Fibroblast of villous mesenchyme (primary cell): Measurements from ENCODE around the gene PTCHD1. TPM values are rescaled to one million over a fixed set of nuclear protein-coding genes. Genes with fewer than 3 reads are reported as not detected.

Experiments used
- DNase-seq: peaks from one replicate; pipeline ENCODE4 v3.0.0-alpha.2; 2010; ENCODE audit warnings: low read depth
- H3K4me3 ChIP-seq: 2 replicates; pipeline ENCODE4 v1.5.1; 2011; ENCODE audit warnings: low read depth, mild to moderate bottlenecking, low read length
- CTCF ChIP-seq: IDR thresholded peaks from 2 replicates; pipeline ENCODE4 v1.5.1; 2012; ENCODE audit warnings: low read depth, mild to moderate bottlenecking, low read length; ENCODE audit not compliant: insufficient read depth
- total RNA-seq: library from RNA; depleted of rRNA; stranded (reverse); fragments of >200 nt; gene quantifications from 2 replicates; pipeline ENCODE4 v1.2.3, GENCODE V29; 2012

The PTCHD1 gene
- total RNA-seq, 1 donor = not detected

DNA sequence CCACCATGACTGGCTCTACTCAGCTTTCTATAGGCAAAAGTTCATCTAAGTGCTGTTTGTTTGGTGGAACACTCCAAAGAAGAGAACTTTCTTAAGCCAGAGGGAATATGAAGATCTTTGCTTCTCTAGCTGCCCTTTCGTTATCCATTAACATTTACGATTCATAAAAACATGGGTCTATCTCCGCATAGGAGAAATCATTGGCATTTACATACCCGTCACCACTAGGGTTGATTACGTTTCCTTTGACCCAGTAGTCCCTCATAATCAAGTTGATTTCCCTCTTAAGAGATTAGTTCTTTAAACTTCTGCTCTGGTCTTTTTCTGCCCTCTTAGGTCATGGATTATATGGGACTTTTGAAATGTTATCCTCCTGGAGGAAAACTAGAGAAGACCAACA lies 57.5 kb downstream of the PTCHD1 start:
- no peak for DNase-seq
- TF ChIP-seq CTCF = no peak
- H3K4me3 ChIP-seq = no peak overlapping the region

DNA sequence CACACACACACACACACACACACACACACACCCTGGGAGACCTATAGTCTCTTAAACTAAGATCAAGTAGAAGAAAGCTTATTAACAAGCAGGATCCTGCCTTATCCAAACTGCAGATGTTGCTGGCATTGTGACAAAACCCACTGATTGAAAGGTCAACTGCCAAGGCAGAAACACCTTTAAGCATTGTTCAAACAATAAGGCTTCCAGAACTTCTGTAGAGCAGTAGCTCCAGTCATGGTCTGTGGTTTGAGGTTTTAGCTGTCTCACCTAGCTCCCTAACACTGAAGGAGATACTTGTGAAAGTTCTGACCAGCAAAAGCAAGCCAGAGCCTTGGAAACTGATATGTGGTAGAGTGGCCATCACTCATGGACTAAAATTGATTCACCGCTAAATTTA lies 59.8 kb downstream of the PTCHD1 start:
- DNase-seq = no peak
- no peak overlapping the region for H3K4me3 ChIP-seq
- no peak for TF ChIP-seq CTCF

- TF ChIP-seq CTCF = no peak
- no peak overlapping the region for H3K4me3 ChIP-seq
- no peak for DNase-seq
Observed at GRCh38 chrX:23396263-23396662, 61.6 kb downstream of the PTCHD1 start.

DNA sequence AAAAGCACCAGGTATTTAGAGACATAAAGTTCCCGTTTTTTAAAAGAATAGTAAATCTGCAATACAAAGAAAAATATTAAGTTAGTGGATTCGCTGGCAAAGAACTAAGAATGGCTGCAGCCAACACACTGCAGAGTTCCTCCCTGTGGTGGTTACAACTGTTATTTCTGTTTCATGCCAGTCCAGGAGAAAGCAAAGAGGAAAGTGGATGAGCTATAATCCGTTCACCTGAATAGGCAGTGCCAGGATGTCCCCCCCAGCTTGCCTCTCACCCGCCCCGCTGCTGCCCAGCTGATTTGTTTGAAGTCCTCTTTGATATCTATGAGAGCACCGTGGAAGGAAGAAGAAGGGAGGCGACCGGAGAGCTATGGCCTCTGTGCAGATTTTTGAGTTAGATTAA lies 63.9 kb downstream of the PTCHD1 start:
- no peak overlapping the region for H3K4me3 ChIP-seq
- DNase-seq = no peak
- TF ChIP-seq CTCF = no peak

GRCh38 chrX:23403849-23404248 lies 69.2 kb downstream of the PTCHD1 start:
- TF ChIP-seq CTCF = peak; percentile 6
- DNase-seq = no peak
- H3K4me3 ChIP-seq = no peak overlapping the region

GRCh38 chrX:23422912-23423311 lies 88.3 kb downstream of the PTCHD1 start:
- H3K4me3 ChIP-seq = no peak overlapping the region
- DNase-seq = no peak
- TF ChIP-seq CTCF = no peak

GRCh38 chrX:23434356-23434884 lies 99.8 kb downstream of the PTCHD1 start:
- DNase-seq = peak; percentile 31
- no peak for TF ChIP-seq CTCF
- H3K4me3 ChIP-seq = no peak overlapping the region
